ENCODE measurements around the gene AGTPBP1.

AGTPBP1 gene

DNA sequence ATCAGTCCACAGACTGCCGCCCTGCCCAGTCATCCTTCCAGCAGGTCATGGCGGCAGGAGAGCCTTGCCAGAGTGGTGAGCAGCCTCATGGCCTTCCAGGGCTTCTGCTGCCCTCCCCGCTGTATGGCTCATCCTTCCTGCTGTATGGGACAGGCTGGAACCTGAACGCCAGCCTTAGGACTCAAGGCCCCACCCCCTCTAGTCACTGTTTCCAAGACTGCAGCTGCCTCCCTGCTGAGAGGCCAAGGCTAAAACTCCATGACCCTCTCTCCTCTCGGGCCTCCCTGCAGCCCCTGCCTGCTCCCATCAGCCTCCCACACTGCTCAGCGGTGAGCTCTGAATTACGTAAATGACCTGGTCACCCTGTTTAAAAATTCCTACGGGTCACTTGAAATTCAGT, 227.5 kb downstream of the AGTPBP1 start:
- in situ Hi-C loops (cut with HindIII; ENCODE audit: low sequenced_read_pairs): no loop called here
- H3K4me3 ChIP-seq (ENCODE audit: low read depth, low read length): no peak overlapping the region
- DNase-seq (ENCODE audit: low read depth): no peak
- TF ChIP-seq, protein P1, sequence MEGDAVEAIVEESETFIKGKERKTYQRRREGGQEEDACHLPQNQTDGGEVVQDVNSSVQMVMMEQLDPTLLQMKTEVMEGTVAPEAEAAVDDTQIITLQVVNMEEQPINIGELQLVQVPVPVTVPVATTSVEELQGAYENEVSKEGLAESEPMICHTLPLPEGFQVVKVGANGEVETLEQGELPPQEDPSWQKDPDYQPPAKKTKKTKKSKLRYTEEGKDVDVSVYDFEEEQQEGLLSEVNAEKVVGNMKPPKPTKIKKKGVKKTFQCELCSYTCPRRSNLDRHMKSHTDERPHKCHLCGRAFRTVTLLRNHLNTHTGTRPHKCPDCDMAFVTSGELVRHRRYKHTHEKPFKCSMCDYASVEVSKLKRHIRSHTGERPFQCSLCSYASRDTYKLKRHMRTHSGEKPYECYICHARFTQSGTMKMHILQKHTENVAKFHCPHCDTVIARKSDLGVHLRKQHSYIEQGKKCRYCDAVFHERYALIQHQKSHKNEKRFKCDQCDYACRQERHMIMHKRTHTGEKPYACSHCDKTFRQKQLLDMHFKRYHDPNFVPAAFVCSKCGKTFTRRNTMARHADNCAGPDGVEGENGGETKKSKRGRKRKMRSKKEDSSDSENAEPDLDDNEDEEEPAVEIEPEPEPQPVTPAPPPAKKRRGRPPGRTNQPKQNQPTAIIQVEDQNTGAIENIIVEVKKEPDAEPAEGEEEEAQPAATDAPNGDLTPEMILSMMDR (IDR thresholded peaks at IDR 0.05; ENCODE audit: low read depth, low read length, missing control alignments): no peak

DNA sequence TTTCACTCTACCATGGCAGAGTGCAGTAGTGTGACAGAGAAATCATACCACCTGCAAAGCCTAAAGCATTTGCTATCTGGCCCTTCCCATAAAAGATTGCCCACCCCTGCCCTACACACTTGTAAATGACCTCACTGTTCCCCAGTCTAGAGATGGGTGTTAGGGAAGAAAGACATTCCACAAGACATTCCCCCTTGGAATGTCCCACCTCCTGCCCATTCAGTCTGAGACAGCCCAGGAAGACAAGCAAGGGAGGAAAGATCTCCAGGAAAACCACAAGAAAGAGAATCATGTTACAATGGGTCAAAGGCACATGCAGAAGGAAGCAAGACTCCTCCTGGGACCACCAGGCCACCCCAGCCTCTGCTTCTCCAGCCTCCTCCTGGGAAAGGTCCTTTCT, 230.0 kb downstream of the AGTPBP1 start:
- in situ Hi-C loops (cut with HindIII; ENCODE audit: low sequenced_read_pairs): no loop called here
- TF ChIP-seq, protein P1 (IDR thresholded peaks at IDR 0.05; ENCODE audit: low read depth, low read length, missing control alignments): no peak
- DNase-seq (ENCODE audit: low read depth): no peak
- no peak overlapping the region for H3K4me3 ChIP-seq (ENCODE audit: low read depth, low read length)

DNA sequence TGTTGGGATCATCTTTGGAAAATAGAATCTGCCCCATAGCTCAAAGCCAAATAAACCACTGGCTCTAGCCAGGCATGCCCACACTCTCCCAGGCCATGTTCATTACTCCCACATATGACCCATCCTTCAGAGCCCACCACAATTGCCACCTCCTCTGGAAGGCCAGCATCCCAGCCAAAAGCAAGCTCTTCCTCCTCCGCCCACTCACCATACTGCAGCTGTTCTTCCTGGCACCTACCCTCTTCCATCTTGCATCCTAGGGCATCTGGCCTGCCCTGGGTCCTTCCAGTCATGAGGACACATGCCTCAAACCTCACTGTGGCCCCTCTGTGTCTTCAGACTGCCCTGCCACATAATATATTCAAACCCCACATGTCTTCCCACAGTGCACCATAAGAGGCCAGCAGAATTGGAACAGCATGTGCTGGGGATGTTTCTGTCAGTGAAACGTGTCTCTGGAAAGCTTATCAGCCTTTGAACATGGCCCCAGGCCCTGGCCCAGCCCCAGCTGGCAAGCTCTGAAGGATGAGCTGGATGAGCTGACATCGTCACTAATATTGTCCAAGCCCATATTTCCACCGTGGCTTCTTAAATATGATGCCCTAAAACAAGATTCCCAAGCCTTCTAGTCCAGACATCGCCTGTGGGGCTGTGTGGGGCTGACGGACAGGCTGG, 230.8 kb downstream of the AGTPBP1 start:
- in situ Hi-C loops (cut with HindIII; ENCODE audit: low sequenced_read_pairs): no loop called here
- no peak for DNase-seq (ENCODE audit: low read depth)
- no peak overlapping the region for H3K4me3 ChIP-seq (ENCODE audit: low read depth, low read length)
- TF ChIP-seq, protein P1 (IDR thresholded peaks at IDR 0.05; ENCODE audit: low read depth, low read length, missing control alignments): no peak

DNA sequence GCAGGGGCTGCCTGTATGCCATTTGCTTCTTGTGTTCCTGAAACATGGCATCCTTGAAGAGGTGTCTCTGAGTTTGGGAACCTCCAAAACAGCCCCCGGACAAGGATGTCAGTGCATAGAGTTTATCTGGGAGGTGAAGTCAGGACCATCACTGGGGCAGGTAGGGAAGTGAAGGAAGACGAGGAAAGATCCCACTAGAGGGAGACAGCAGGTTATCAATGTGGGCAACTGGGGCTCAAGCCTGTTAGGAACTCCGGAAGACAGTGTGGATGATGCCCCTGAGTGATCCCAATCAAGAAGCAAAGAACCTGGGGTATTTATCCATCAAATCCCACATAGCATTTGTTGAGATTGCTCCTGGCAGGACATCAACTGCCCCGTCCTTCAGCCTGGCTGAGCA, 233.1 kb downstream of the AGTPBP1 start:
- H3K4me3 ChIP-seq (ENCODE audit: low read depth, low read length): no peak overlapping the region
- no peak for DNase-seq (ENCODE audit: low read depth)
- in situ Hi-C loops (cut with HindIII; ENCODE audit: low sequenced_read_pairs): no loop called here
- TF ChIP-seq, protein P1 (IDR thresholded peaks at IDR 0.05; ENCODE audit: low read depth, low read length, missing control alignments): peak; percentile 19

DNA sequence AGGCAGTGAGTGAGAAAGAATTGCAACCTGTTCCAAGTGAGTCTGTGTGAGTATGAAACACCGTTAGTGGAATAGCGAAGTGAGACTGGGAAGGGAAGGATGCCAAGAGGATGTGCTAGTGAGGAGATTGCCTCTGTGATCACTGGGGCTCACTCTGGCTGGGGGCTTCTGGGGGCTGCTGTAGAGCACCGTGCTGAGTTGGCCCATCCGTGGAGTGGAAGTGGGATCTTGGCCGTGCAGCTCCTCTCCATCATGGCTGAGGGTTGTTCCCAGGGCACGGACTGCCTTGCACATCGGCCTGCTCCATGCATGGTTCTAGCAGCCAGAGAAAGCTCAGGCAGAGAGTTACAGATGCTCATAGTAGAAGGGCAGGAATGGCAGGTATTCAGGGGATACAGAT, 236.1 kb downstream of the AGTPBP1 start:
- in situ Hi-C loops (cut with HindIII; ENCODE audit: low sequenced_read_pairs): no loop called here
- DNase-seq (ENCODE audit: low read depth): no peak
- H3K4me3 ChIP-seq (ENCODE audit: low read depth, low read length): no peak overlapping the region
- TF ChIP-seq, protein P1 (IDR thresholded peaks at IDR 0.05; ENCODE audit: low read depth, low read length, missing control alignments): no peak

DNA sequence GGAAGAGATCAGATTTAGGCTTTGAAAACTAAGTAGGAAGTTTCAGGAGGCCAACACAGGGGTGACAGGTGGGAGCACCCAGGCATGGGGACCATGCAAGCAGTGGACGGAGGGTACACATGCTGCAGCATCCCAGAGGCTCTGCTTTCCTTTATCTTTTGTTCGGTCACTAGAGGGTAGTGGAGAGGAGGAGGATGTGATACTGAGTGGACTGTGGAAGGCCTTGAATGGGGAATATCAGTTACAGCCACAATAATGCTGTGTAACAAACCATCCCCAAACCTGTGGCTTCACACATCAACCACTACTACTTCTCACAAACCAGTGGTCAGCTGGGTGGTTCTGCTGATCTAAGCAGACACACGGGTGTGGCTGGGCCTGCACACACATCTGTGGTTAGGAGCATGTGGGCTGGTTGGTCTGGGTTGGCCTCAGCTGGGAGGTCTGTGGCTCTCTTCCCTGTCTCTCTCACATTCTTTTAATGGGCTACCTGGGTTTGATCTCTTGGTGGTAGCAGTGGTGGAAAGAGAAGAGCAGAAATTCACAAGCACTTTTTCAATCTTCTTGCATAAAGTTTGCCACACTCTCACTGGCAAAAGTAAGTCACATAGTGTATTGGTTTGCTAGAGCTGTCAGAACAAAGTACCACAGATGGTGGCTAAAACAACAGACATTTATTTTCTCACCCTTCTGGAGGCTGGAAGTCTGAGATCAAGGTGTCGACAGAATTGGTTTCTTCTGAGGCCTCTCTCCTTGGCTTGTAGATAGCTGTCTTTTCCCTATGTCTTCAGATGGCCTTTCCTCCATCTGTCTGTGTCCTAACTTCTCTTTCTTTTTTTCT, 238.7 kb downstream of the AGTPBP1 start:
- no peak for DNase-seq (ENCODE audit: low read depth)
- in situ Hi-C loops (cut with HindIII; ENCODE audit: low sequenced_read_pairs): no loop called here
- TF ChIP-seq, protein P1 (IDR thresholded peaks at IDR 0.05; ENCODE audit: low read depth, low read length, missing control alignments): no peak
- H3K4me3 ChIP-seq (ENCODE audit: low read depth, low read length): no peak overlapping the region

All from astrocyte of the cerebellum (primary cell).